Memory B cell (primary cell): ENCODE measurements around the gene DOLPP1.

Experiments used
- ATAC-seq: fragments of 150-1000 bp; cut with Tn5 transposase; 2 replicates; pipeline ENCODE4 v1.10.0; 2021; ENCODE audit warnings: low read depth, mild to moderate bottlenecking, moderate library complexity
- DNase-seq, 2 donors: peaks; one replicate each; pipeline ENCODE4 v3.0.0; 2022; ENCODE audit warnings: low spot score in 2 of 2
- H3K27ac Mint-ChIP-seq: one replicate; pipeline ENCODE4 v1.8.0; 2022; ENCODE audit warnings: mild to moderate bottlenecking, moderate library complexity, mixed read lengths
- H3K27me3 Mint-ChIP-seq: one replicate; pipeline ENCODE4 v1.8.0; 2022; ENCODE audit warnings: mixed read lengths
- H3K36me3 Mint-ChIP-seq: one replicate; pipeline ENCODE4 v1.8.0; 2022; ENCODE audit warnings: mild to moderate bottlenecking, mixed read lengths
- H3K4me1 Mint-ChIP-seq: one replicate; pipeline ENCODE4 v1.8.0; 2022; ENCODE audit warnings: mixed read lengths
- H3K4me3 Mint-ChIP-seq: one replicate; pipeline ENCODE4 v1.8.0; 2022; ENCODE audit warnings: mild to moderate bottlenecking, moderate library complexity, mixed read lengths
- H3K9me3 Mint-ChIP-seq: one replicate; pipeline ENCODE4 v1.8.0; 2022; ENCODE audit warnings: mixed read lengths

The DOLPP1 gene

DNA sequence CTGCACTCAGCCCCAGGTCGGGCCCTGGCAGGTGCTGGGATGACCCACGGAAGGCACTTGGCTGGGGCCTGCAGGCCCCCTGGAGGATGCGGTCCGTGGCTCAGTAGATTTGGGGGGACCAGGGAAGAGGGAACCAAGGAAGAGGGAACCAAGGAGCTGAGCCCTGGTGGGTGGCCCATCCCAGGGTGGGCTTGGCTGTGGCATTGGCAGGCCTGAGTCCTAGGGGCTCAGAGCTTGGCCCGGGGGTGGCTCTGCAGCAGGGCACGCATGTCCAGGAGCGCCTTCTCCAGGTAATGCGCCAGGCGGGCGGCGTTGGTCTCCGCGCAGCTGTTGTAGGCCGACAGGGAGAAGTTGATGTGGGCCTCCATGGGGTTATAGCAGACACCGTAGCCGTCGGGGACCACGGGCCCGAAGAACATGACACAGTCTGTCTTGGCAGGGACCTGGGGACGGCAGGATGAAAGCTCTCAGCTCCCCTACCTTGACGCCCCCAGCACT, 14.3 kb downstream of the DOLPP1 start:
- no peaks in the 10 kb centered on the region for H3K27me3 Mint-ChIP-seq
- no peaks in the 10 kb centered on the region for H3K9me3 Mint-ChIP-seq
- no peak for DNase-seq
- H3K4me3 Mint-ChIP-seq, result no peak overlapping the region
- no peak overlapping the region for H3K27ac Mint-ChIP-seq
- no peak for ATAC-seq
- no peaks in the 10 kb centered on the region for H3K36me3 Mint-ChIP-seq
- no peaks in the 10 kb centered on the region for H3K4me1 Mint-ChIP-seq

GRCh38 chr9:129095908-129096307, 15.0 kb downstream of the DOLPP1 start:
- Mint-ChIP-seq H3K36me3 (no peaks in the 10 kb centered on the region), H3K4me1 (no peaks in the 10 kb centered on the region), H3K9me3 (no peaks in the 10 kb centered on the region), H3K27me3 (peaks cover 2% of the 10 kb centered on the region), H3K4me3 (no peak overlapping the region), H3K27ac (no peak overlapping the region)
- DNase-seq (no peak), ATAC-seq (no peak)

- DNase-seq (no peak), ATAC-seq (no peak)
- Mint-ChIP-seq H3K4me3 (no peak overlapping the region), H3K9me3 (no peaks in the 10 kb centered on the region), H3K4me1 (peaks cover 2% of the 10 kb centered on the region), H3K36me3 (no peaks in the 10 kb centered on the region), H3K27me3 (peaks cover 2% of the 10 kb centered on the region), H3K27ac (no peak overlapping the region)
Measured at GRCh38 chr9:129097671-129098306, 16.9 kb downstream of the DOLPP1 start.

GRCh38 chr9:129098328-129098727, 17.4 kb downstream of the DOLPP1 start:
- Mint-ChIP-seq H3K36me3 (no peaks in the 10 kb centered on the region), H3K27me3 (peaks cover 2% of the 10 kb centered on the region), H3K27ac (no peak overlapping the region), H3K4me3 (no peak overlapping the region), H3K9me3 (no peaks in the 10 kb centered on the region), H3K4me1 (peaks cover 2% of the 10 kb centered on the region)
- no peak for DNase-seq
- ATAC-seq, result no peak

DNA sequence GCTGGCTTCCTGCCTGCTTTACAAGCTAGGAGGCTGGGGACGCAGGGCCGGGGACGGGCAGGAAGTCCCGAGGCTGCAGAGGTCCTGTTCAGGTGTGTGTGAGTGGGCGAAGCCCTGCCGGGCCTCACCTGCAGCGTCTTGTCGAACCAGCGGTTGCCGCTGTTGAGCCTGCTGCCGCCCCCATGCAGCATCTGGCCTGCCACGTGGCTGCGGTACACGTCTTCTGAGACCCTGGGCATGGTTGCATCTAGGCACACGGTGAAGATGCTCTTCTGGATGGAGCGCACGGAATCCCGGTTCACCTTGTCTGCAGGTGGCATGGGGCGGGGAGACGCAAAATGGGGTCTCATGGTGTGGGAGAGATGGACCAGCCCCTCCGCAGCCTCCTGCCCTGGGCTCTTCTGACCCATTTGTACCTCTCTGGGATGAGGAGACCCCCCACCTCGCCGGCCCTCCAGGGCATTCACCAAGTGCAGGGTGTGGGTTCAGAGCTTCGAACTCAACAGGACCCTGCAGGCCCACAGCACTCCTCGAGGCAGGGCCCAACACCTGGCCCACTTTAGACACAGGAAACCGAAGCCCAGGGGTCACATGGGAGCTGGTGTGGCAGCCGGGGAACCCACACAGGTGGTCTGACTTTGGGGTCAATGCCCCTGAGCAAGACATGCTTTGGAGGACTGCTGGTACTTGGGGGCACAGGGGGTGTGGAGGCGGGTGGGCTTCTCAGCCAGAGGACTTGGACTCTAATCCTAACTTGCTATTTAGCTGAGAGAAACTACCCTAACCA, 19.7 kb downstream of the DOLPP1 start:
- Mint-ChIP-seq H3K4me3 (no peak overlapping the region), H3K4me1 (peaks cover 2% of the 10 kb centered on the region), H3K27me3 (peaks cover 2% of the 10 kb centered on the region), H3K9me3 (no peaks in the 10 kb centered on the region), H3K36me3 (no peaks in the 10 kb centered on the region), H3K27ac (no peak overlapping the region)
- ATAC-seq (no peak), DNase-seq (no peak)

GRCh38 chr9:129101279-129101678, 20.4 kb downstream of the DOLPP1 start:
- no peaks in the 10 kb centered on the region for H3K36me3 Mint-ChIP-seq
- DNase-seq, result no peak

DNA sequence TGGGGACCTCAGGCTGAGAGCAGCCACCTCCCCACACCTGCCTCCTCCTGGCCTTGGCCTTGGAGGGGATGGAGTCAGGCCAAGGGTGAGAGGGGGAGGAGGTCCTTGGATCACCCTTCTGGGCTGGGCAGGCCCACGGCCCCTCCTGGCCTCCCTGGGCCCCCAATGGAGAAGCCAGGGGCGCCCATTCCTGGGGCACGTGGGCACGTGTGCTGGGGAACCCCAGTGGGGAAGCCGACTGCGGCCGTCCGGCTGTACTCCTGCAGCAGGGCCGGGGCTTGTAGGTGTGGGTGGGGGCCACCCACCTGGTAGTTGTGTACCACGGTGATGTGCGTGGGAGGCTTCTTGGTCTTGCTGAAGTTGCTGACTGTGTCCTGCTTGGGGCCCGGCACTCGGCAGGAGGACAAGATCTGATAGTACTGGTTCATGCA, 21.2 kb downstream of the DOLPP1 start:
- Mint-ChIP-seq H3K4me3 (no peak overlapping the region), H3K27me3 (peaks cover 2% of the 10 kb centered on the region), H3K27ac (no peak overlapping the region), H3K36me3 (no peaks in the 10 kb centered on the region), H3K4me1 (peaks cover 2% of the 10 kb centered on the region), H3K9me3 (no peaks in the 10 kb centered on the region)
- DNase-seq (no peak), ATAC-seq (no peak)

More at GRCh38 chr9:129101279-129101678, 20.4 kb downstream of the DOLPP1 start:
- H3K9me3 Mint-ChIP-seq, result no peaks in the 10 kb centered on the region
- no peak for ATAC-seq
- H3K4me1 Mint-ChIP-seq, result peaks cover 2% of the 10 kb centered on the region
- no peak overlapping the region for H3K27ac Mint-ChIP-seq
- H3K27me3 Mint-ChIP-seq, result peaks cover 2% of the 10 kb centered on the region
- no peak overlapping the region for H3K4me3 Mint-ChIP-seq

DNA sequence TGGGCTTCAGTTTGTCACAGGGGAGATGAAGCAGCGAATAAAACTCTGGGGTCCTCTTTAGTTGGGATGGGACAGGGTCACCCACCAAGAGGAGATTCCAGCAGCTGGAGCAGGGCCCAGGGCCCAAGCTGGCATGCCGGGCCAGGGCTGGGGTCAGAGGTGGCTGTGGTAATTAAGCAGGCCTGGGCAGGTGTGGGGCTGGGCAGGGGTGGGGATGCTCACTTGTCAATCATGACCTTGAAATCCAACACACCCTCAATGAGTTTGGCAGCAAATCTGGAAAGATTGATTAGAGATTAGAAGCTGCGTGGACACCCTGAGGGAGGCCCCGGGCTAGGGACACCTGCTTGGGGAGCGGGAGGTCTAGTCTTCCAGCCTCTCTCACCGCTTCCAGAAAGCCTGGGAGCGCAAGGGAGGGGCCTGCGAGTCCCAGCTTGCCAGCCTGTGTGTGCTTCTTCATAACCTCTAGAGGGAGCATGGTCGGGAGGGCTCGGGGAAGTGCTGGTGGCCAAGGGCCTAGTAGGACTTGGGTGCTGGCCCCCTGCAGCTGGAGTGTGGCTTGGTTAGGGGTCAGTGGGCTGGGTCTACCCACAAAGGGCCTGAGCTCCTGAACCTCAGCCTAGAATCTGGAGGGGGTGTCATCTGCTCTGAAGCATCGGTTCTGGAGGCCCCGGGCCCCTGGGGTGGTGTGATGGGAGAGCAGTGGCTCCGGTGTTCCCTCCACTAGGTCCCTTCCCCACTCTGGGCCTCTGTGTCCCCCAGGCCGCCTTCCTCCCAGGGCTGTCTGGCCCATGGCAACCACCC, 22.1 kb downstream of the DOLPP1 start:
- DNase-seq, result no peak
- Mint-ChIP-seq H3K27ac (no peak overlapping the region), H3K27me3 (peaks cover 2% of the 10 kb centered on the region), H3K36me3 (no peaks in the 10 kb centered on the region), H3K9me3 (no peaks in the 10 kb centered on the region), H3K4me3 (no peak overlapping the region), H3K4me1 (peaks cover 2% of the 10 kb centered on the region)
- peak; percentile 68 for ATAC-seq

DNA sequence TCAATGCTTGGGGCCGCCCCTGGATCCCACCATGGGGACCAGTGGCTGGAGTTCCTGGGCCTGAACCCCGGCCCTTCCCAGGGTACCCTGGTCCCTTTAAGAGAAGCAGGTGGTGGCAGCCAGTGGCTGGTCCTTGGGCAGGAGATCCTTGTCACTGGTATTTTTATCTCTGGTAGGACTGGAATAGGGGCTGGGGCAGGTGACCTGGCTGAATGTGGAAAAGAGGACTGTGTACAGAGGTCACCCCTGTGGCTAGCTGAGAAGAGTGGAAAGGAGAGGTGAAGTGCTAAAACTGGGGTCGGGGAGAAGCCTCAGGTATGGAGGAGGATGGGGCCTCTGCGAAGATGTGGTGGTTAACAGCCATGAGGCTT, 22.7 kb downstream of the DOLPP1 start:
- Mint-ChIP-seq H3K27ac (no peak overlapping the region), H3K36me3 (no peaks in the 10 kb centered on the region)

DNA sequence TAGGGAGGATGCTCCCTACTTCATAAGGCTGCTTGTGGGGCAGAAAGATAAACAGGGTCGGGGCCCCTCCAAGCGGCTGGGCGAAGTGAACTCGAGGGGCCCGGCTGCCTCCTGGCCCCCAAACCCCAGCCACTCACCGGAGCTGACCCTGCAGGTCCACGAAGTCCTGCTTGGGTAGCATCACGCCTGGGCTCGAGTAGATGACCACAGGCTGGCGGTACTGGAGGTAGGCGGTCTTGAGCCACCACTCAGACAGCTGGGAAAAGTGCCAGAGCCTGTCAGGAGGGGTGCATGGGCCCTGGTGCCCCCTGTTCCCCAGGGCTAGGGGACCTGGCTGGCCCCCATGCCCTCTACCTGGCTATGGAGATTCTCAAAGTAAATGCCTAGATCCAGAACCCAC, 23.1 kb downstream of the DOLPP1 start:
- ATAC-seq, result no peak
- Mint-ChIP-seq H3K36me3 (no peaks in the 10 kb centered on the region), H3K27ac (no peak overlapping the region), H3K4me3 (no peak overlapping the region), H3K9me3 (no peaks in the 10 kb centered on the region), H3K4me1 (peaks cover 2% of the 10 kb centered on the region), H3K27me3 (peaks cover 2% of the 10 kb centered on the region)
- DNase-seq, result no peak

More for the DNA sequence above, 22.7 kb downstream of the DOLPP1 start:
- Mint-ChIP-seq H3K9me3 (no peaks in the 10 kb centered on the region), H3K27me3 (peaks cover 2% of the 10 kb centered on the region), H3K4me3 (no peak overlapping the region), H3K4me1 (peaks cover 2% of the 10 kb centered on the region)
- ATAC-seq, result no peak
- no peak for DNase-seq

DNA sequence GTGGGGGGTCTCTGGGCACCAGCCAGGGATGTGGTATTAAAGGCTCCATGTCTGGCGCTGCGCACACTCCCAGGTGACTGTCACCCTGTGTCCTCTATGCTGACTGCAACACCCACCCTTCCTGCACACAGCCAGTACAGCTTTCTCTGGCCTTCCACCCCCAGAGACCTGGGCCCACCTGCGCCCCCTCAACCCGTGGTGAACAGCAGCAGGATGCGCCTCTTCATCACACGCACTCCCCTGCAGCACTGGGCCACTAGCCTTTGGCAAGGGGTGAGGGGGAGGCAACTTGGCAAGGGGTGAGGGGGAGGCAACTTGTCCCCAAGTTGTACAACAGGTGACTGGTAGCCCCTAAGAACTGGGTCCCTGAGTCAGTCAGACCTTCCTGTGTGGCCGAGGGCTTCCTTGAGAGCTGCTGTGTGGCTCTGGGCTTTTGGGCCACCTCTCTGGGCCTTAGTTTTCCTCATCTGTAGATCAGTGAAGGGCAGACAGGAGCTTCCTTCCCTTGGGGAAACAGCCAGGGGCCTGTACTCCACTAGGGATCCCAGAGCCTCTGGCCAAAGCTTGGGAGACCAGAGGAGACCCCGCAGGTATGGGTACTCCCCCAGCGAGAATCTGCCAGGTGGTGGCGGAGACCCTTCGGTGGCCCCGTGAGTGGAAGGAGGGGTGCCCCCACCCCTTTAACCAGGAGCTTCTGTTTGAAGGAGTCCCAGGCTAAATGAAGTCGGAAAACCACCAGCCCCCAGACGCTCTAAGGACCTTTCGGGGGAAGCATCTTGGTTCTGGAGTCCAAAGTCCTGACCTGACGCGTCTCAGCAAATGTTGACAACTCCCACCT, 25.2 kb downstream of the DOLPP1 start:
- Mint-ChIP-seq H3K4me3 (no peak overlapping the region), H3K4me1 (peaks cover 5% of the 10 kb centered on the region), H3K9me3 (no peaks in the 10 kb centered on the region), H3K36me3 (no peaks in the 10 kb centered on the region), H3K27ac (no peak overlapping the region), H3K27me3 (no peaks in the 10 kb centered on the region)
- DNase-seq, result no peak
- ATAC-seq, result no peak

GRCh38 chr9:129107651-129108050, 26.7 kb downstream of the DOLPP1 start:
- ATAC-seq (no peak), DNase-seq (no peak)
- no peak overlapping the region for H3K27ac Mint-ChIP-seq
- no peaks in the 10 kb centered on the region for H3K27me3 Mint-ChIP-seq
- no peak overlapping the region for H3K4me3 Mint-ChIP-seq
- H3K4me1 Mint-ChIP-seq, result peaks cover 10% of the 10 kb centered on the region
- H3K9me3 Mint-ChIP-seq, result no peaks in the 10 kb centered on the region
- no peaks in the 10 kb centered on the region for H3K36me3 Mint-ChIP-seq

DNA sequence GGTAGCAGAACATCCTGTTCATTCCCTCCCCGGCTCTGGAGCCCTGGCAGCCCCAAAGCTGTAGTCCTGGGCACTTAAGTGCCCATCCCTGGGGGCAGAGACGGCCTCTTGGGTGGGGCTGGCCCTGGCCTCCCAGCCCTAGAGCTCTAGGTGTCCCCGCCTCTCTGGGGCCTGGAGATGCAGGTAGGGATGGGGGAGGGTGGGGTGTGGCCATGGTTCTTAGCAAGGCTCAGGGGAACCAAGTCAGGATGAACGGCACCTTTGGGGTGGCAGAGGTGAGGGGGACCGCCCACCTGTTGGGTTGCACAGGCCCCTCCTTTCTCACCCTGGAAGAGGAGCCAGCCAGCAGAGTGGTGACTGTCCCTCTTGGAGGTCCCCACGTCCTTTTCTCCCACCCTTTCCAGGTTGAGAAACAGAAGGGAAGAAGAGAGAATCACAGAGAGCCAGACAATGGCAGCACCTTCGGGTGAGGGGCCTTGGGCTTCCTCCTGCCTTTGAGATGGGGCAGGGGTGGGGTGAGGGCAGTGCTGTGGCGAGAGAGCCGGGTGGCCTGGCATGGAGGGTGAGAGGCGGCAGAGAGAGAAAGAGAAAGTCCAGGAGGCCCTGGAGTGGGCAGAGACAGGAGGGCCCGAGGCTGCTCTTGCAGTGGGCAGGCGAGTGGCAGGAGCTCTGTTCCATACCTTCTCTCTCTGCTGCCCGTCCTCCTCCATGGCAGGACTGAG, 27.3 kb downstream of the DOLPP1 start:
- no peaks in the 10 kb centered on the region for H3K36me3 Mint-ChIP-seq
- DNase-seq (no peak), ATAC-seq (no peak)
- peaks cover 10% of the 10 kb centered on the region for H3K4me1 Mint-ChIP-seq
- no peak overlapping the region for H3K27ac Mint-ChIP-seq
- no peaks in the 10 kb centered on the region for H3K9me3 Mint-ChIP-seq
- H3K27me3 Mint-ChIP-seq, result no peaks in the 10 kb centered on the region
- H3K4me3 Mint-ChIP-seq, result peak overlapping the region; percentile 90
